ENCODE measurements around the gene CTSA. TPM values are rescaled to one million over a fixed set of nuclear protein-coding genes. Genes with fewer than 3 reads are reported as not detected.
A peak's percentile ranks its signal among the peaks of the same experiment; 100 is the strongest.

Gene CTSA
- total RNA-seq, 2 donors from 2014 or later: 41.0 to 43.8 TPM

DNA sequence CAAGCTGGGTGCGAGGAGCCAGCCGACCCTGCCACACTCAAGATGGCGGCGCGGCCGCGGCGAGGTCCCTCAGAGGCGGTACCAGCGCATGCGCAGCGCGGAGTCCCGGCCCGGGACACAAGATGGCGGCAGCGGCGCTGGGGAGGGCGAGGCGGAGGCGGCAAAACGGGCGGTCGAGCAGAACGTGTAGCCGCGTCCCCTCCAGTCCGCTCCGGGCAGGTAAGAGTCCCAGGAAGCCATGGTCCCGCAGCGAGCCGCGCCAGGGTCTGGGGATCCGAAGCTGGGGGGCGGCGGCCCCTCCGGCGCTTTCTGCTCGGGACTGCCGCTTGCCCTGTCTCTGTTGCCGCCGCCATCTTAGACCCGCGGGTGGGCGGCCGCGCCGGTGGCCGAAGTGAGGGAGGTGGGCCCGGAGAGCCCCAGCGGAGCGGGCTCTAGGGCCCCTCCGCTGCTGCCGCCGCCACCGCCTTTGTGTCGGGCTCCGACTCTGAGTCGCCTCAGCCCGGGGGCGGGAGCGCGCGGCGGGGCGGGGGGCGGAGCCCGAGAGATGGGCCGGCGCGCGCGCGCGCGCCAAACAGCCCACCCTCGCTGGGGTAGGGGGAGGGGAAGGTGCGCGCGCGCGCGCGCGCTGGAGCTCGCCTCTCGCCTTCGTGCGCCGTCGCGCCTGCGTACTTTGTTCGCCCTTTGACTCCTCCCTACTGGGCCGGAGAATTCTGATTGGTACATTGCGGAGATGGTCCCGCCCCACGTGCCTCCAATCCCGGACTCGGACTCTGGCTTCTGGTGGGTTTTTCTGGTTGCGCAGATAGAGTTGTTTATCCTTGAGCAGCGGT lies 43.7 kb downstream of the CTSA start, which contains the start of gene PCIF1:
TSS of gene PCIF1 (plus strand) at position 98 of the 830 bp plus-strand sequence. CDS start 4,317 bp downstream, outside the sequence.
- intact Hi-C loops (cut with DNase I): no loop called here
- peak; percentile 91 for ATAC-seq
- Histone ChIP-seq H3K9me3 (no peaks in the 10 kb centered on the region), H3K4me3 (peak within 1 kb of the TSS; percentile 89 to 94), H3K27ac (peak within 1 kb of the TSS; percentile 99 to 100 (median 99)), H3K4me1 (peaks cover 13% of the 10 kb centered on the region), H3K27me3 (no peaks in the 10 kb centered on the region), H3K36me3 (replicated peaks in 1 of 2; ENCODE audit: insufficient read depth in 1 of 2, low read depth in 2 of 2) (peaks cover 3 to 21% of the 10 kb centered on the region in 2 donors)
- peak; percentile 97 to 98 (median 98) for DNase-seq
- no peak for TF ChIP-seq CTCF (IDR thresholded peaks at IDR 0.05)
- TF ChIP-seq POLR2A (IDR thresholded peaks at IDR 0.05): peak; percentile 96 to 97 (median 97)
- 0% methylated on average over 13 to 81 of the region's 102 CpGs for WGBS, 2 donors

DNA sequence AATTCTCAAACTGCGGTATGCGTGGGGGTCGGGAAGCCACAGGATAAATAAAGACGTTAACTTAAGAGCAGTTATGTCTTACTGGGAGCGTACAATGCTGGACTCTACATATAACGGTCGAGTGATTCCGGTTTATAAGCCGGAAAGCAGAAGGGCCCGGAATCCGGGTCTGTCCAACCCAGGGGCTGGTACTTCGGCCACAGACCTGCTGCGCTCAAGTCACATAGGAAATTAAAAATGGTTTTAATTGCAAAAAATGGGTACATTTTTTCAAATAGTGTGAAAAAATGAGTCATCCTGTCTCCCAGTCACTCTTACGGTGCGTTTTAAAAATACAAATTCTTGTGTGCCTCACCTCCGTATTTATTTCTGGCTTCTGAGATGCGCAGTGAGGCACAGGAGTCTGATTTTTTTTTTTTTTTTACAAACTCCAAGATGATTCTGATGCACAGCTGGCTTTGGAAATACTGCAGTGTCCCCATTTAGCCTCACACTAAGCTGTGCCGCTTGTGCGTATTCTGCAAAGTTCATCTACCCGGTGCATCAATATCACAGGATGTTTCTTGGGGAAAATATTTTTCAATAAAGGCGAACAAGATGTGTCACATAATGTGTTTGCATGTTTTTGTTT lies 44.4 kb downstream of the CTSA start:
- peak overlapping the region; percentile 59 to 100 (median 99) for H3K27ac ChIP-seq
- DNase-seq (no peak), ATAC-seq (peak; percentile 19)
- no peaks in the 10 kb centered on the region for H3K9me3 ChIP-seq
- WGBS, 2 donors: 10% methylated on average over 21 of the region's 21 CpGs
- peaks cover 3 to 24% of the 10 kb centered on the region in 2 donors for H3K36me3 ChIP-seq (replicated peaks in 1 of 2; ENCODE audit: insufficient read depth in 1 of 2, low read depth in 2 of 2)
- TF ChIP-seq CTCF (IDR thresholded peaks at IDR 0.05) (no peak), POLR2A (IDR thresholded peaks at IDR 0.05) (no peak)
- H3K4me3 ChIP-seq: peak overlapping the region; percentile 5 to 94
- intact Hi-C loops (cut with DNase I): no loop called here
- no peaks in the 10 kb centered on the region for H3K27me3 ChIP-seq
- H3K4me1 ChIP-seq: peaks cover 13% of the 10 kb centered on the region

- Histone ChIP-seq H3K4me3 (no peak overlapping the region), H3K36me3 (replicated peaks in 1 of 2; ENCODE audit: insufficient read depth in 1 of 2, low read depth in 2 of 2) (peaks cover 3 to 30% of the 10 kb centered on the region in 2 donors), H3K4me1 (peaks cover 13% of the 10 kb centered on the region), H3K9me3 (no peaks in the 10 kb centered on the region), H3K27ac (no peak overlapping the region), H3K27me3 (no peaks in the 10 kb centered on the region)
- DNase-seq: no peak
- TF ChIP-seq CTCF (IDR thresholded peaks at IDR 0.05) (no peak), POLR2A (IDR thresholded peaks at IDR 0.05) (no peak)
- 66 to 76% methylated on average over 2 of the region's 2 CpGs for WGBS, 2 donors
- ATAC-seq: no peak
- intact Hi-C loops (cut with DNase I): no loop called here
These were observed 46.6 kb downstream of the CTSA start for GRCh38 chr20:45937765-45938164.

DNA sequence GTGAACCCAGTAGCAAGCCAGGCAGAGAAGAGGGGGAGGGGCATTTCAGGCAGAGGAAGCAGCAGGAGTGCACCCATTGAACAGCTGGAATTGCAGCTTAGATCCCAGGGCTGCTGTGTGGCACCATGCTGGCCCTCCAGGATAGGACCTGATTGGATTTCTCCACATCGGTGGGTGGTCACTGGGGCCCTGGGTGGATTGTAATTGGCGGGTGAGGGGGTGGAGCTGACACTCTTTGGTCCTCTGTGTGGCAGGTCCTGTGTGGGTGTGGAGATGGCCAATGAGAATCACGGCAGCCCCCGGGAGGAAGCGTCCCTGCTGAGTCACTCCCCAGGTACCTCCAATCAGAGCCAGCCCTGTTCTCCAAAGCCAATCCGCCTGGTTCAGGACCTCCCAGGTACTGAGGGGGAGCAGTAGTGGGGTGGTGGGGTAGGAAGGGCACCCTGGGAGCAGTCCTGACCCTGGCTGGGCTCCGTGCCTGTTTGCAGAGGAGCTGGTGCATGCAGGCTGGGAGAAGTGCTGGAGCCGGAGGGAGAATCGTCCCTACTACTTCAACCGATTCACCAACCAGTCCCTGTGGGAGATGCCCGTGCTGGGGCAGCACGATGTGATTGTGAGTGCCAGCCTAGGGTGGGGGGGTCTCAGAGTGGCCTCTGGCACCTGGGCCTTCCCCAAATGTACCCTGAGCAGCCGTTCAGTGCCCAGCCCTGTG lies 47.7 kb downstream of the CTSA start:
- Histone ChIP-seq H3K4me3 (no peak overlapping the region), H3K27me3 (no peaks in the 10 kb centered on the region), H3K27ac (no peak overlapping the region), H3K9me3 (no peaks in the 10 kb centered on the region), H3K4me1 (peaks cover 3% of the 10 kb centered on the region), H3K36me3 (replicated peaks in 1 of 2; ENCODE audit: insufficient read depth in 1 of 2, low read depth in 2 of 2) (peaks cover 3 to 41% of the 10 kb centered on the region in 2 donors)
- WGBS, 2 donors: 87 to 92% methylated on average over 3 to 11 of the region's 13 CpGs
- ATAC-seq: no peak
- no peak for TF ChIP-seq CTCF (IDR thresholded peaks at IDR 0.05)
- TF ChIP-seq POLR2A (IDR thresholded peaks at IDR 0.05): no peak
- intact Hi-C loops (cut with DNase I): no loop called here
- DNase-seq: no peak

Data from body of pancreas (tissue), 4 donors.